ENCODE measurements around the gene MST1R. TPM values are rescaled to one million over a fixed set of nuclear protein-coding genes. Genes with fewer than 3 reads are reported as not detected.

The MST1R gene
- 1.7 and 1.9 TPM in 2 replicates for total RNA-seq

DNA sequence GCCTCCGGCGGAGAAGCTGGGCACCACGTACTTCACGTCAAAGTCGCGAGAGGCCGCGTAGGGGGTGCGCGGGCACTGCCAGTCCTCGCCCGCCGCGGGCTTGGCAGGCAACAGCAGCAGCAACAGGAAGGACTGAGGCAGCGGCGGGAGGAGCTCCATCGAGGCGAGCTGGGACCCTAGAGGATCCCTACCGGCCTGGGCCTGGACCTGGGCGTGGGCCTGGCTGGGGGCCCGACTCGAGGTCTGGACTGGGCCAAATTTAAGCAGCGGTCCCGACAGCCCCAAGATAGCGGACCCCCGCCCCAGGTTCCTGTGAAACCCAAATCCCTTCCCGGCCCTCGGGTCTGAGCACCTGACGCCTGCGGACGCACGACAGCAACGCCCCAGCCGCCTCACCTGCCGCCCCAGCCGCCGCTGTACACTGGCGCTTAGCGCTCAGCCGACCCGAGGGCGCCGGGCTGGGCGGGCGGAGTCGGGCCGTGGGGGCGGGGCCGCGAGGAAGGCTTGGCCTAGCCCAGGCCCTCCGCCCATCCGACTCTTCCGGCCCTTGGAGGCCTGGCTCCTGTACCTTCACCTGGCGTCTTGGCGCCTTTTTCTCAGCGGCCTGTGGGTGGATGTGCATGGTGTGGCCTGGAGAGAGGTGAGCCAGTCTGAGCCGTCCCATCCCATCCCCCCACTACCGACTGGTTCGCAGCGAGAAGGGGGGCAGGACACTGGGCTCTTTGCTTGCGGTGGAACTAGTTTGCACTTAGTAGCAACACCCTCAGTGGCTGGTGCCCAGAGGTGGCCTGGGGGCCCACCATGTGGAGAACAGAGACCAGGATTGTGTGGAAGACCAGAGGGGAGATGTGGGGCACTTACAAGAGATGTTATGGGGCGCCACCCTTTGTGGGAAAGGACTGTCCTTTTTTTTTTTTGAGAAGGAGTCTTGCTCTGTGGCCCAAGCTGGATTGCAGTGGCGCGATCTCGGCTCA lies at the start of gene MST1R:
Gene MST1R (minus strand): TSS at position 423 of the 974 bp plus-strand sequence. CDS start 264 bp downstream, at position 159.

DNA sequence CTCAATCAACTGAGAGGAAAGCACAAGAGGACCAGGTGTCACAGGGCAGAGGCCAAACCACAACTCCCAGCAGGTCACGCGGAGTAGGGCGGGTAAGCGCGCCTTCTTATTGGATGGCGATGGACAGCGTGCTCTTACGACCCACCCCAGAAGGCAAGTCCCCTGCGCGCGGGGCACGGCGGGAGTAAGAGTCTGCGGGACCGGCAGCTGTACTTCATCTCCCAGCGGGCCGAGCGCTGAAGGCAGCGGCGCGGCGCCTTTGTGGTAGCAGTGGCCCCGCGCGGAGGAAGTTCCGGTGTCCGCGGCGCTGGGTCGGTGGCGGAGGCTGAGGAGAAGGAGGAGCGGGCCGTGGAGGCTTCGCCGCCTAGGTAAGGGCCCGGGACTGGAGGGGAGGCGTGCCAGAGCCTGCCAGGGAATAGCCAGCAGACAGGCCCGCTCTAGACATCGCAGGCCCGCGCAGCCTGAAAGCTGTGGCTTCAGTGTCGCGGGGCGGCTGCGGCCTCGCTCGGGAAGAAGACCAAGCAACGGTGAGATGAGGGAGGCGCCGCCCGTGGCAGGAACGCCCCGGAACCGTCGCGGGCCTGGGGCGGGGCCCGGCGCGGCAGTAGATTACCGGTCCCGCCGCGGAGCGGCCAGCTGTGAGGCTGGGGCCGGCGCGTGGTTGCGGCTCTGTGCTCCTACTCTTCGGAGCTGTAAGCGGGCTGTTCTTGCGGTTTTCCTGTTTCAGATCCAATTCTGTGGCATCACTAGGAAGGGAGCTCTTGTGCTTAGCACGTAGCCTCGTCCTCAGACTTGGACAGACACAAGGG lies 36.4 kb upstream of the MST1R start, which contains the start of gene RBM6:
Gene RBM6 (plus strand): TSS at position 293 of the 809 bp plus-strand sequence. CDS start 22,492 bp downstream, outside the sequence.

DNA sequence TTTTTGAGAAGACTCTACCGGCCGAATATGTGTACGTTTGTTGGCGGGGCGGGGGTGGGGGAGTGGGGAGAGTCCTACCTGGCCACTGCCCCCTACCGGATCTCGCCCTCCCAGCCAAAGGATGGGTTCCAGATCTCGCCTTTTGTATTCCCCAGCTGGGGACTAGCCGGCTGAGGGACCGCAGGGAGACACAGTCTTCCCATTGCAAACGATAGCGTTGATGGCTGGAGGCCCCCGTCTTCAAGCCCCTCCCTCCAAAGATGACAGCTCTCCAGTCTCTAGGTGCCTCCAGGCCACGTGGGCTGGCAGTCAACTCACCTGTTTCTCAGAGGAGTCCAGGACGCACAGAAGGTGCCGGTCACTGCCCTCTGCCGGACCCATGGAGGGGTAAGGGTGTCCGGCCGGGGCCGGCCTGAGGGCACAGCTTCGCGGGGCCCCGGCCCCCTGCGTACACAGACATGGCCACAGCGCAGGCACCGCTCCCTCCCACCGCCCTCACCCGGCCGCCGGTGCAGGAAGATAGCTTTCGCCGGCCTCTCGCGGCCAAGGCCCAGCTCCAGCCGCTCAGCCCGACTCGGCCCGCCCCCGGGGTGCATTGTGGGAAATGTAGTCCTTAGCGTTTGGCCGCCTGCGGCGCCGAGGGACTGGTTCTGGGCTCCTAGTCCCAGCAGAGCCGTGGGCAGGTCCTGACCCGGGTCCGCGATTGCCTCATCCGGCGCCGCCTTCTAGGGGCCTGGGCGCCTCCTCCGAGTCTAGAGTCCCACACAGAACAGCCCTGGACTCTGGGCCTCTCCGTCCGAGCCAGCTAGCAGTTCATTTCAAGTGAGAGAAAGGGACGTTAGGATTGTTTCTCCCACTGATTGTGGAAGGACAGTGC lies 25.9 kb upstream of the MST1R start, which contains the start of gene MON1A:
Gene MON1A (minus strand): TSS at position 521 of the 877 bp plus-strand sequence. CDS start 16,465 bp downstream, outside the sequence.

DNA sequence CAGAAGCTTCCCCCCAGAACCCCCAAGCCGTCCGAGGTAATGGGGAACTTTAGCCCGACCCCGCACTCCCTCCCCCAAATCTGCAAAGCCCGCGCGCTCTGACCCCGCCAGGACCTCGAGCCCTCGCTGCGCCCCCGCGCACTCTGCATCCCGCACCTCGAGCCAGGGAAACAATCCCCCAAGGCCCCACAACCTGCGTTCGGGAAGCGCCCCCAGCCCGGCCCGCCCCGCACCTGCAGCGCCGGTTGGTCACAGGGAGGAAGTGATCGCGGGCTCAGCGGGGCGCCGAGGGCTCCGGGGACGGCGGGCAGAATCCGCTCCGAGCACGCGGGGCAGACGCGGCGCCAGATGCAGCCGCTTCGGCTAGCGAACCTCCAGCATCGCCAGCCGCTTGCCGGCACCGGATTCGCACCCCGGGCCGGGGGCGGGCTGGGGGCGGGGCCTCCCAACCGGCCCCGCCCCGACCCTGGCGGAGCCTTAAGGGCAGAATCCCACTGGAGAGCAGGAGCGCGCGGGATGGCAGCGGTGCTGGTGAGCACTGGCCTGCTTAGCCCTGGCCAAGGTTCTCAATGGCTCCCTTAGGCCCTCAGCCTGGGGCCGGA lies 34.0 kb downstream of the MST1R start, which contains the start of gene CAMKV:
Gene CAMKV (minus strand): TSS at position 382 of the 602 bp plus-strand sequence. CDS start 7,518 bp downstream, outside the sequence.

DNA sequence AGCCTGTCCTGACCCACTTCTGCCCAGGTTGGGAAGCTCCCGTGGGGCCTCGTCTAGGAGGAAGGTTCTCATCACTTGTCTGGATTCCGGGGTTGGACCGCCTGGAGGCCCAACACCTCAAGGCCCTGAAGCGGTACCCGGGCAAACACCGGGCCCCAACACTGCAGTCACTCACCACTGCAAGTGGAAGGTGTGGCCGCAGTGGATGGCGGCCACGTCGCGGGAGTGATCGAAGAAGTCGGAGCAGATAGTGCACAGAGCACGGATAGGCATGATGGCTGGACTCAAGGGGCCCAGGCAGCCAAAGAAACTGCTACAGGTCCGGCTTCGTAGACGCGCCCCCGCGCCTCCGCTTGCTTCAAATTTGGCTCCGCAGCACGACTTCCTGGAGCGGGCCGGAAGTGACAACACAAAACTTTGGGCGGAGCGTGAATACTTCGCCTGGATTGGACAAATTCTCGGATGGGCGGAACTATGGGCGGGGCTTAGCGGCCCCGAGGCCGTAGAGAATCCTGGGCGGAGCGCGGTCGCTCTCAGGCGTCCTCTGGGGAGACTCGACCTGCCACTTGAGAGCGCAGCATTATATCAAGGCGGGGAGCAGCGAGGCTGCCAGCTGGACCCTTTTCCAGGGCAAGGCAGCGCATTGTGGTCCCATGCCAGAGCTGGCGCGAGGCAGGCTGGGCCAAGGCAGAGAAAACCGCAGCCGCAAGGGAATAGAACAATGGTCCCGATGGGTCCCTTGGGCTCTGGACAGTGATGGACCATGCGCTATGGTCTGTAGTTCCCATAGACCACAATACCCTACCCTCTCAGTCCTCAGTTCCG lies 47.3 kb downstream of the MST1R start, which contains the start of gene TRAIP:
Gene TRAIP (minus strand): TSS at position 384 of the 825 bp plus-strand sequence. CDS start 111 bp downstream, at position 273.

Other genes starting within 250 kb of the MST1R start
- gene APEH, start 229.5 kb downstream of the MST1R start, total RNA-seq, result 134 and 165 TPM in 2 replicates
- gene MST1, start 214.4 kb downstream of the MST1R start, total RNA-seq, result 6.5 and 10.4 TPM in 2 replicates
- 26.2 and 35.1 TPM in 2 replicates for gene RNF123, start 214.3 kb downstream of the MST1R start, total RNA-seq
- 0.29 and 1.8 TPM in 2 replicates for gene AMIGO3, start 184.2 kb downstream of the MST1R start, total RNA-seq
- 22.0 and 30.5 TPM in 2 replicates for gene GMPPB, start 179.9 kb downstream of the MST1R start, total RNA-seq
- 31.4 and 46.3 TPM in 2 replicates for gene IP6K1, start 117.3 kb downstream of the MST1R start, total RNA-seq
- 0.33 TPM in 1 of 2 replicates, not detected in the other for gene CDHR4, start 104.0 kb downstream of the MST1R start, total RNA-seq
- gene INKA1, start 100.6 kb downstream of the MST1R start, total RNA-seq, result 9.3 and 10.5 TPM in 2 replicates
- 46.7 and 92.1 TPM in 2 replicates for gene UBA7, start 89.9 kb downstream of the MST1R start, total RNA-seq
- 1.2 and 4.4 TPM in 2 replicates for gene TRAIP, start 47.3 kb downstream of the MST1R start, total RNA-seq
- not detected in 2 replicates for gene CAMKV, start 34.0 kb downstream of the MST1R start, total RNA-seq
- gene MON1A, start 25.9 kb upstream of the MST1R start, total RNA-seq, result 14.1 and 19.2 TPM in 2 replicates
- gene RBM6, start 36.3 kb upstream of the MST1R start, total RNA-seq, result 38.2 and 64.1 TPM in 2 replicates
- gene RBM5, start 185.0 kb upstream of the MST1R start, total RNA-seq, result 126 and 184 TPM in 2 replicates

All from smooth muscle cell of trachea (primary cell).